T-helper 1 cell treated with Interleukin-12 subunit alpha and Interleukin-12 subunit beta and Interleukin-4 antibody, amounts not matched to agents 30 ng/mL and 1 ng/mL, for 36 hours (primary cell): ENCODE measurements around the gene CD209. TPM values are rescaled to one million over a fixed set of nuclear protein-coding genes. Genes with fewer than 3 reads are reported as not detected.

Experiments
- intact Hi-C: fragments of 100-400 bp; cut with micrococcal nuclease; formaldehyde crosslinking; loops from one replicate; pipeline ENCODE4 v1.15.1; 2024
- total RNA-seq: library from RNA; stranded (reverse); gene quantifications from 2 replicates; pipeline ENCODE4 v1.2.3, GENCODE V29; 2022

Gene CD209
- total RNA-seq, 1 donor from 2014 or later: not detected

- intact Hi-C loops: loop anchor here (1.0 kb wide), 1 partner anchor 25 kb away; no protein-coding TSS in a partner anchor
Observed at GRCh38 chr19:7706188-7706954, 41.0 kb downstream of the CD209 start.

- intact Hi-C loops: loop anchor here (1.0 kb wide), 1 partner anchor 24 kb away; no protein-coding TSS in a partner anchor
Observed at GRCh38 chr19:7705387-7706187, 41.7 kb downstream of the CD209 start.

GRCh38 chr19:7704280-7705060, 42.9 kb downstream of the CD209 start:
- intact Hi-C loops: no loop called here

- intact Hi-C loops: no loop called here
Observed at GRCh38 chr19:7703332-7703731, 44.0 kb downstream of the CD209 start.

GRCh38 chr19:7701654-7702457, 45.5 kb downstream of the CD209 start, which contains the start of gene FCER2:
FCER2 (minus strand) TSS chr19:7702131; CDS start chr19:7699760, 2,371 bp downstream.
- intact Hi-C loops: no loop called here

- intact Hi-C loops: no loop called here
Observed at GRCh38 chr19:7701049-7701653, 46.2 kb downstream of the CD209 start.

GRCh38 chr19:7699417-7700401, 47.6 kb downstream of the CD209 start:
- intact Hi-C loops: no loop called here

GRCh38 chr19:7699003-7699402, 48.3 kb downstream of the CD209 start:
- intact Hi-C loops: no loop called here

- intact Hi-C loops: no loop called here
Observed at GRCh38 chr19:7698583-7698982, 48.8 kb downstream of the CD209 start.

GRCh38 chr19:7697721-7698287, 49.5 kb downstream of the CD209 start:
- intact Hi-C loops: no loop called here

GRCh38 chr19:7694499-7694898, 52.8 kb downstream of the CD209 start:
- intact Hi-C loops: no loop called here

- intact Hi-C loops: no loop called here
Observed at GRCh38 chr19:7692417-7693088, 54.8 kb downstream of the CD209 start.

GRCh38 chr19:7691497-7691896, 55.8 kb downstream of the CD209 start:
- intact Hi-C loops: no loop called here

- intact Hi-C loops: no loop called here
Observed at GRCh38 chr19:7690779-7691258, 56.5 kb downstream of the CD209 start.
